H1 (cell line): ENCODE measurements around the gene LIG4. TPM values are rescaled to one million over a fixed set of nuclear protein-coding genes. Genes with fewer than 3 reads are reported as not detected.

Experiments
- CTCF ChIA-PET: fragments of 300-600 bp; sonication (Branson Sonifier 250); formaldehyde crosslinking; loops from one replicate; lab custom pipeline; 2021; ENCODE audit not compliant: partially characterized antibody; lab: Charles Lee
- POLR2A ChIA-PET: fragments of 300-600 bp; sonication (Branson Sonifier 250); formaldehyde crosslinking; loops from one replicate; lab custom pipeline; 2021; ENCODE audit warnings: inconsistent platforms; ENCODE audit not compliant: partially characterized antibody; lab: Charles Lee
- DNase-seq, 2 experiments: peaks; one replicate each; pipeline versions ENCODE4 v3.0.0 to v3.0.0-alpha.2; 2010 to 2022; ENCODE audit warnings: low spot score in 2 of 2, low read depth in 1 of 2, mixed read lengths in 1 of 2
- FAIRE-seq: peaks from 2 replicates; lab custom pipeline; 2011; peaks lifted over from hg19 to GRCh38; lab: Jason Lieb, UNC
- H2AFZ ChIP-seq: 2 replicates; pipeline ENCODE4 v1.8.1; 2012; ENCODE audit warnings: low read length, inconsistent platforms
- H2AK5ac ChIP-seq: 2 replicates; pipeline ENCODE4 v1.6.1; 2013; ENCODE audit warnings: low read depth, low read length
- H2BK120ac ChIP-seq: replicated peaks from 2 replicates; pipeline ENCODE3; 2013; ENCODE audit warnings: low read depth, low read length, inconsistent platforms
- H2BK12ac ChIP-seq: 2 replicates; pipeline ENCODE4 v1.6.1; 2013; ENCODE audit warnings: low read depth, low read length
- H2BK15ac ChIP-seq: 2 replicates; pipeline ENCODE4 v1.6.1; 2013; ENCODE audit warnings: low read length
- H2BK20ac ChIP-seq: 2 replicates; pipeline ENCODE4 v1.6.1; 2013; ENCODE audit warnings: low read length
- H2BK5ac ChIP-seq: 2 replicates; pipeline ENCODE4 v1.6.1; 2013; ENCODE audit warnings: low read depth, low read length
- H3K14ac ChIP-seq: 2 replicates; pipeline ENCODE4 v1.6.1; 2013; ENCODE audit warnings: inconsistent platforms; ENCODE audit not compliant: insufficient read length
- H3K18ac ChIP-seq: 2 replicates; pipeline ENCODE4 v1.6.1; 2013; ENCODE audit warnings: low read length; ENCODE audit errors: extremely low read depth
- H3K23ac ChIP-seq: 2 replicates; pipeline ENCODE4 v1.6.1; 2013; ENCODE audit warnings: inconsistent platforms; ENCODE audit not compliant: insufficient read length
- H3K23me2 ChIP-seq: 2 replicates; pipeline ENCODE4 v1.6.1; 2013; ENCODE audit warnings: low read depth, low read length
- H3K27ac ChIP-seq: 2 replicates; pipeline ENCODE4 v1.6.1; 2011; ENCODE audit warnings: low read depth, low read length, inconsistent platforms
- H3K27me3 ChIP-seq, 4 experiments: replicated peaks in 1 of 4; 1 replicate in 1 of 4; 2 replicates in 3 of 4; pipeline versions ENCODE4 v1.6.1 to v1.8.1; 2011 to 2013; ENCODE audit warnings: low read length in 3 of 4, mild to moderate bottlenecking in 3 of 4, inconsistent platforms in 2 of 4, mixed read lengths in 2 of 4, moderate library complexity in 1 of 4; ENCODE audit not compliant: control insufficient read depth in 3 of 4, insufficient read depth in 3 of 4; ENCODE audit errors: extremely low read depth in 1 of 4
- H3K36me3 ChIP-seq, 4 experiments: 2 replicates each; pipeline versions ENCODE4 v1.6.1 to v1.8.1; 2011 to 2013; ENCODE audit warnings: mild to moderate bottlenecking in 4 of 4, low read length in 3 of 4, moderate library complexity in 2 of 4, control low read depth in 1 of 4, inconsistent platforms in 1 of 4; ENCODE audit not compliant: insufficient read depth in 4 of 4, control insufficient read depth in 2 of 4
- H3K4ac ChIP-seq: replicated peaks from 2 replicates; pipeline ENCODE3; 2013; ENCODE audit warnings: low read length, low read depth, mixed read lengths, inconsistent platforms; ENCODE audit not compliant: insufficient read length
- H3K4me1 ChIP-seq, 4 experiments: replicated peaks in 1 of 4; 1 replicate in 1 of 4; 2 replicates in 3 of 4; pipeline versions ENCODE4 v1.6.1 to v1.8.1; 2011 to 2013; ENCODE audit warnings: low read length in 3 of 4, inconsistent platforms in 2 of 4, mixed read lengths in 1 of 4; ENCODE audit not compliant: insufficient read depth in 4 of 4, control insufficient read depth in 3 of 4
- H3K4me2 ChIP-seq, 2 experiments: 2 replicates each; pipeline versions ENCODE4 v1.6.1 to v1.8.1; 2011 to 2013; ENCODE audit warnings: low read depth in 2 of 2, low read length in 2 of 2, control low read depth in 1 of 2, inconsistent platforms in 1 of 2, mild to moderate bottlenecking in 1 of 2; ENCODE audit not compliant: insufficient read depth in 1 of 2
- H3K4me3 ChIP-seq, 4 experiments: fragments of 200-600, 300-600 bp in 1 of 4; sonication (generic), shearing (Covaris generic), sonication (Bioruptor Twin) in 1 of 4; 2 replicates each; pipeline versions ENCODE4 v1.5.1 to v1.8.1; 2011 to 2016; ENCODE audit warnings: low read length in 4 of 4, low read depth in 3 of 4, control low read depth in 2 of 4, inconsistent platforms in 2 of 4, mild to moderate bottlenecking in 2 of 4, mixed read lengths in 1 of 4, moderate library complexity in 1 of 4; ENCODE audit not compliant: insufficient read depth in 2 of 4; ENCODE audit errors: extremely low read depth in 1 of 4
- H3K56ac ChIP-seq: replicated peaks from 2 replicates; pipeline ENCODE3; 2013; ENCODE audit warnings: low read depth, mild to moderate bottlenecking, mixed read lengths, low read length, inconsistent platforms; ENCODE audit not compliant: insufficient read length
- H3K79me1 ChIP-seq: 2 replicates; pipeline ENCODE4 v1.6.1; 2013; ENCODE audit warnings: low read depth, low read length, control low read depth
- H3K79me2 ChIP-seq, 2 experiments: 2 replicates each; pipeline versions ENCODE4 v1.6.1 to v1.8.1; 2012 to 2013; ENCODE audit warnings: low read length in 2 of 2, mild to moderate bottlenecking in 2 of 2, inconsistent platforms in 1 of 2; ENCODE audit not compliant: insufficient read depth in 2 of 2, control insufficient read depth in 1 of 2
- H3K9ac ChIP-seq, 4 experiments: replicated peaks in 1 of 4; 1 replicate in 1 of 4; 2 replicates in 3 of 4; pipeline versions ENCODE4 v1.6.1 to v1.8.1; 2011 to 2013; ENCODE audit warnings: low read depth in 3 of 4, low read length in 3 of 4, control low read depth in 2 of 4, mild to moderate bottlenecking in 2 of 4, moderate library complexity in 2 of 4, inconsistent platforms in 1 of 4; ENCODE audit errors: extremely low read depth in 1 of 4
- H3K9me3 ChIP-seq, 2 experiments: 2 replicates each; pipeline versions ENCODE4 v1.6.1 to v1.8.1; 2012 to 2013; ENCODE audit warnings: mild to moderate bottlenecking in 2 of 2, moderate library complexity in 2 of 2, control low read depth in 1 of 2, inconsistent platforms in 1 of 2, low read depth in 1 of 2, low read length in 1 of 2, mixed read lengths in 1 of 2; ENCODE audit not compliant: insufficient read depth in 2 of 2
- H4K20me1 ChIP-seq, 2 experiments: replicated peaks in 1 of 2; 2 replicates each; pipeline versions ENCODE3 to v1.8.1; 2011 to 2013; ENCODE audit warnings: inconsistent platforms in 2 of 2, low read length in 2 of 2, mild to moderate bottlenecking in 1 of 2; ENCODE audit not compliant: insufficient read depth in 2 of 2, control insufficient read depth in 1 of 2
- H4K5ac ChIP-seq: 2 replicates; pipeline ENCODE4 v1.6.1; 2013; ENCODE audit warnings: low read length, low read depth, mixed read lengths, inconsistent platforms; ENCODE audit not compliant: insufficient read length
- H4K8ac ChIP-seq: 2 replicates; pipeline ENCODE4 v1.8.0; 2013; ENCODE audit warnings: mild to moderate bottlenecking, moderate library complexity, low read length, inconsistent platforms; ENCODE audit not compliant: insufficient read depth; ENCODE audit errors: extremely low read depth
- H4K91ac ChIP-seq: replicated peaks from 2 replicates; pipeline ENCODE3; 2013; ENCODE audit warnings: low read length, mixed read lengths, inconsistent platforms; ENCODE audit not compliant: insufficient read length
- EZH2 ChIP-seq: fragments of 200-600 bp; sonication (generic); IDR thresholded peaks from 2 replicates; pipeline ENCODE4 v1.7.1; 2012; ENCODE audit warnings: low read depth, mild to moderate bottlenecking, moderate library complexity, low read length, inconsistent platforms; ENCODE audit not compliant: severe bottlenecking
- HDAC6 ChIP-seq: IDR thresholded peaks from one replicate; pipeline ENCODE4 v1.7.1; 2012; ENCODE audit warnings: low read depth, mild to moderate bottlenecking, inconsistent platforms, low read length, moderate library complexity
- KDM5A ChIP-seq: fragments of 200-600 bp; IDR thresholded peaks from 2 replicates; pipeline ENCODE4 v1.7.1; 2012; ENCODE audit warnings: mild to moderate bottlenecking, low read length, inconsistent platforms, mixed read lengths
- NANOG ChIP-seq: IDR thresholded peaks from 2 replicates; pipeline ENCODE4 v1.6.1; 2011; ENCODE audit warnings: low read length, low read depth, mild to moderate bottlenecking, inconsistent platforms; ENCODE audit not compliant: insufficient read depth, poor library complexity, severe bottlenecking
- NRF1 ChIP-seq: IDR thresholded peaks from 2 replicates; pipeline ENCODE4 v1.6.1; 2011; ENCODE audit warnings: mild to moderate bottlenecking, low read depth, low read length, improper control_type of control experiment
- RFX5 ChIP-seq: IDR thresholded peaks from 2 replicates; pipeline ENCODE4 v1.6.1; 2011; ENCODE audit warnings: low read depth, low read length, improper control_type of control experiment, borderline replicate concordance
- SAP30 ChIP-seq: fragments of 300-600 bp; sonication (generic); IDR thresholded peaks from 2 replicates; pipeline ENCODE4 v1.7.1; 2012; ENCODE audit warnings: low read length, moderate library complexity, mild to moderate bottlenecking, inconsistent platforms; ENCODE audit not compliant: insufficient read depth, insufficient replicate concordance
- SIRT6 ChIP-seq: IDR thresholded peaks from one replicate; pipeline ENCODE4 v1.7.1; 2012; ENCODE audit warnings: low read length, inconsistent platforms
- SP4 ChIP-seq: IDR thresholded peaks from 2 replicates; pipeline ENCODE4 v1.6.1; 2012; ENCODE audit warnings: low read length, inconsistent platforms
- SUZ12 ChIP-seq: fragments of 200-600 bp; sonication (generic); IDR thresholded peaks from 2 replicates; pipeline ENCODE4 v1.6.1; 2012; ENCODE audit warnings: mild to moderate bottlenecking, inconsistent platforms, low read length, moderate library complexity, mixed read lengths
- TAF7 ChIP-seq: optimal IDR thresholded peaks from 2 replicates; pipeline ENCODE3; 2011; ENCODE audit warnings: low read depth, mild to moderate bottlenecking, inconsistent platforms, low read length, moderate library complexity, borderline replicate concordance
- TCF12 ChIP-seq: IDR thresholded peaks from 2 replicates; pipeline ENCODE4 v1.6.1; 2011; ENCODE audit warnings: low read depth, mild to moderate bottlenecking, low read length
- USF2 ChIP-seq: IDR thresholded peaks from 2 replicates; pipeline ENCODE4 v1.6.1; 2011; ENCODE audit warnings: low read length, improper control_type of control experiment
- YY1 ChIP-seq: IDR thresholded peaks from 2 replicates; pipeline ENCODE4 v1.6.1; 2011; ENCODE audit warnings: low read depth, mild to moderate bottlenecking, low read length
- WGBS, 2 experiments: shearing (Covaris generic) in 1 of 2; methylation state at CpG; one replicate each; pipeline versions ENCODE4 v1.1.6 to v1.1.7; 2013 to 2015; ENCODE audit warnings: low lambda C conversion rate in 2 of 2, mixed read lengths in 2 of 2, inconsistent platforms in 1 of 2, low coverage in 1 of 2, missing lambda C conversion rate in 1 of 2; ENCODE audit not compliant: insufficient replicate concordance in 2 of 2, insufficient coverage in 1 of 2, insufficient read length in 1 of 2; ENCODE audit errors: extremely low coverage in 1 of 2, missing lambda C conversion rate in 1 of 2; 5-methylcytosine and 5-hydroxymethylcytosine counted together
- polyA plus RNA-seq, 7 experiments: library from polyadenylated mRNA; depleted of rRNA in 3 of 7; stranded (reverse) in 5 of 7; unstranded in 2 of 7; fragments of >200 nt in 5 of 7; fragments of 200-250 nt in 2 of 7; gene quantifications; 1 replicate in 5 of 7; 2 replicates in 1 of 7; 4 replicates in 1 of 7; pipeline versions ENCODE4 v1.2.1 to v1.2.3, GENCODE V29; 2011 to 2013; ENCODE audit warnings: missing spikeins in 2 of 7, mixed read lengths in 2 of 7
- total RNA-seq: library from RNA; stranded (reverse); fragmentation: NEBNext Ultra II Directional; extraction: Animal tissue kit (Norgen Biotek cat#: 25700); gene quantifications from 2 replicates; pipeline ENCODE4 v1.2.1, GENCODE V29; 2021

The LIG4 gene
- total and polyA plus RNA-seq, 2 of the 8 experiments (the other 6 are each of a cell fraction or from before 2014, with no cell fraction given), result 1.1 to 4.5 TPM

GRCh38 chr13:108212886-108213285, 2.5 kb downstream of the LIG4 start:
- Histone ChIP-seq H2BK20ac (no peak overlapping the region), H3K23me2 (0 out of 2 replicates have a peak, but pooled peaks cover 4% of the 10 kb centered on the region), H2AFZ (no peak overlapping the region), H3K79me1 (no peaks in the 10 kb centered on the region), H4K91ac (no peak overlapping the region), H3K4me2 (no peak overlapping the region), H3K36me3 (peaks cover 0 to 7% (median 0%) of the 10 kb centered on the region in 4 experiments; a peak in 2 of 8 replicates), H3K4ac (no peak overlapping the region), H3K9me3 (no peaks in the 10 kb centered on the region), H3K4me1 (no peaks in the 10 kb centered on the region; a peak in 2 of 7 replicates), H2BK5ac (no peak overlapping the region), H2BK120ac (no peak overlapping the region), H2BK15ac (no peak overlapping the region), H2AK5ac (no peak overlapping the region), H3K79me2 (no peaks in the 10 kb centered on the region), H3K9ac (no peak overlapping the region), H4K5ac (no peak overlapping the region), H3K27me3 (no peaks in the 10 kb centered on the region), H3K14ac (no peak overlapping the region), H3K18ac (no peak overlapping the region), H3K27ac (no peak overlapping the region), H3K56ac (no peak overlapping the region), H3K4me3 (no peak overlapping the region), H3K23ac (no peak overlapping the region), H2BK12ac (no peak overlapping the region), H4K8ac (no peak overlapping the region), H4K20me1 (no peaks in the 10 kb centered on the region)
- ChIA-PET CTCF (interaction anchor here (1.1 kb wide), 1 partner anchor 548 kb away, joined by 3 read pairs; no protein-coding TSS in a partner anchor), POLR2A (no interaction called here)
- 96% methylated on average over 4 of the region's 4 CpGs; no CpG with 5 or more reads in 1 of the 2 experiments for WGBS, 2 experiments
- FAIRE-seq (no peak), DNase-seq (no peak)
- TF ChIP-seq KDM5A (no peak), YY1 (no peak), SP4 (no peak), RFX5 (no peak), USF2 (no peak), NRF1 (no peak), SUZ12 (no peak), HDAC6 (no peak), NANOG (no peak), SIRT6 (no peak), EZH2 (no peak), TCF12 (no peak), TAF7 (no peak), SAP30 (no peak)
